K562 (cell line): ENCODE results near the gene PDE1A. TPM values are rescaled to one million over a fixed set of nuclear protein-coding genes. Genes with fewer than 3 reads are reported as not detected.

Experiments
- ATAC-seq: fragments of 200-7000 bp; cut with Tn5 transposase; 3 replicates; pipeline ENCODE4 v1.9.1; 2020; ENCODE audit warnings: moderate library complexity
- BruUV-seq: library from RNA; stranded (reverse); fragments of 400-500 nt; replicated peaks from 2 replicates; lab custom pipeline; 2021; lab: Mats Ljungman, UMichigan
- CTCF ChIA-PET: fragments of 300-600 bp; formaldehyde crosslinking; extraction: SDS; loops from one replicate; lab custom pipeline; 2021; ENCODE audit warnings: low intra/inter-chr PET ratio; lab: Yijun Ruan, JAX
- POLR2A ChIA-PET: fragments of 300-600, 350-650 bp; sonication (Branson Sonifier 250); formaldehyde crosslinking; extraction: SDS; loops from one replicate; lab custom pipeline; 2021; ENCODE audit warnings: antibody characterized with exemption, inconsistent platforms; lab: Yijun Ruan, JAX
- DNase-seq, 4 experiments: peaks; one replicate each; pipeline versions ENCODE4 v3.0.0 to v3.0.0-alpha.2; 2011 to 2018; ENCODE audit warnings: low spot score in 3 of 4, mixed read lengths in 3 of 4; ENCODE audit errors: extremely low read depth in 1 of 4
- FAIRE-seq: peaks from 2 replicates; lab custom pipeline; 2011; peaks lifted over from hg19 to GRCh38; lab: Jason Lieb, UNC
- H2AFZ ChIP-seq: 2 replicates; pipeline ENCODE4 v1.6.0; 2011; ENCODE audit warnings: low read depth, low read length, control low read depth, inconsistent platforms
- H3K27ac ChIP-seq: fragments of 200-600 bp; 3 replicates; pipeline ENCODE4 v1.8.0; 2011; ENCODE audit warnings: low read depth, mild to moderate bottlenecking, control low read depth, inconsistent platforms, low read length, moderate library complexity, mixed read lengths; ENCODE audit errors: extremely low read depth
- H3K27me3 ChIP-seq, 2 experiments: fragments of 300-600 bp in 1 of 2; 2 replicates in 1 of 2; 3 replicates in 1 of 2; pipeline versions ENCODE4 v1.6.0 to v1.8.0; 2011; ENCODE audit warnings: inconsistent platforms in 2 of 2, low read length in 2 of 2, mild to moderate bottlenecking in 1 of 2, mixed read lengths in 1 of 2, moderate library complexity in 1 of 2; ENCODE audit not compliant: control insufficient read depth in 2 of 2, insufficient read depth in 2 of 2
- H3K36me3 ChIP-seq: fragments of 300-600 bp; 3 replicates; pipeline ENCODE4 v1.8.0; 2011; ENCODE audit warnings: mild to moderate bottlenecking, low read length, inconsistent platforms; ENCODE audit not compliant: control insufficient read depth, insufficient read depth
- H3K4me1 ChIP-seq, 2 experiments: fragments of 200-600 bp in 1 of 2; replicated peaks in 1 of 2; 2 replicates in 1 of 2; 3 replicates in 1 of 2; pipeline versions ENCODE4 v1.5.1 to v1.8.0; 2011; ENCODE audit warnings: inconsistent platforms in 2 of 2, low read length in 2 of 2, mild to moderate bottlenecking in 1 of 2, mixed read lengths in 1 of 2, moderate library complexity in 1 of 2; ENCODE audit not compliant: control insufficient read depth in 2 of 2, insufficient read depth in 2 of 2
- H3K4me2 ChIP-seq: 2 replicates; pipeline ENCODE4 v1.6.1; 2011; ENCODE audit warnings: low read length, control low read depth, inconsistent platforms, mixed read lengths; ENCODE audit not compliant: insufficient read depth
- H3K4me3 ChIP-seq: fragments of 200-600 bp; sonication (generic), shearing (Covaris generic); 2 replicates; pipeline ENCODE4 v1.5.1; 2016; ENCODE audit warnings: control low read depth, inconsistent platforms
- H3K79me2 ChIP-seq: fragments of 200-600 bp; 3 replicates; pipeline ENCODE4 v1.8.0; 2011; ENCODE audit warnings: low read length, inconsistent platforms; ENCODE audit not compliant: control insufficient read depth, insufficient read depth
- H3K9ac ChIP-seq, 2 experiments: 2 replicates each; pipeline versions ENCODE4 v1.6.0 to v1.6.1; 2011; ENCODE audit warnings: low read depth in 2 of 2, low read length in 2 of 2, control low read depth in 1 of 2, inconsistent platforms in 1 of 2, mild to moderate bottlenecking in 1 of 2, mixed read lengths in 1 of 2; ENCODE audit not compliant: insufficient read depth in 1 of 2
- H3K9me1 ChIP-seq: one replicate; pipeline ENCODE4 v1.6.0; 2011; ENCODE audit warnings: inconsistent platforms, mild to moderate bottlenecking, low read length, moderate library complexity; ENCODE audit not compliant: control insufficient read depth, insufficient read depth
- H3K9me3 ChIP-seq: replicated peaks from 2 replicates; pipeline ENCODE4 v1.5.1; 2011; ENCODE audit warnings: low read depth, low read length, inconsistent platforms; ENCODE audit not compliant: control insufficient read depth, insufficient read depth
- H4K20me1 ChIP-seq: replicated peaks from 2 replicates; pipeline ENCODE4 v1.6.1; 2011; ENCODE audit warnings: low read length, inconsistent platforms, mixed read lengths; ENCODE audit not compliant: control insufficient read depth, insufficient read depth
- ARID1B ChIP-seq: fragments of 450-650 bp; IDR thresholded peaks from 2 replicates; pipeline ENCODE4 v1.6.1; 2016; ENCODE audit warnings: antibody characterized with exemption, mild to moderate bottlenecking, inconsistent platforms
- BRD4 ChIP-seq: fragments of 200-600 bp; sonication (generic); IDR thresholded peaks from 2 replicates; pipeline ENCODE4 v1.6.1; 2017; ENCODE audit warnings: inconsistent platforms
- CHD2 ChIP-seq: IDR thresholded peaks from 2 replicates; pipeline ENCODE4 v1.6.1; 2011; ENCODE audit warnings: low read depth, low read length
- DDX20 ChIP-seq: fragments of 450-650 bp; IDR thresholded peaks from 2 replicates; pipeline ENCODE4 v1.6.1; 2016; ENCODE audit warnings: missing genetic modification characterization, low read depth, mild to moderate bottlenecking, missing compliant biosample characterization, moderate library complexity
- EGR1 ChIP-seq: fragments of 450-650 bp; conservative IDR thresholded peaks from 2 replicates; pipeline ENCODE4 v1.6.1; 2017; ENCODE audit warnings: mild to moderate bottlenecking
- MAFG ChIP-seq: fragments of 450-650 bp; conservative IDR thresholded peaks from 2 replicates; pipeline ENCODE4 v1.6.1; 2016; ENCODE audit warnings: missing genetic modification characterization, missing compliant biosample characterization
- MTF1 ChIP-seq: fragments of 250-450 bp; sonication (Bioruptor Pico); IDR thresholded peaks from 2 replicates; pipeline ENCODE4 v1.9.0; 2021; ENCODE audit warnings: moderate library complexity, mild to moderate bottlenecking, inconsistent platforms, borderline replicate concordance
- NCOA2 ChIP-seq, 2 experiments: fragments of 450-650 bp; IDR thresholded peaks; 2 replicates each; pipeline ENCODE4 v1.6.1; 2018; ENCODE audit warnings: mild to moderate bottlenecking in 2 of 2, moderate library complexity in 1 of 2; ENCODE audit not compliant: partially characterized antibody in 2 of 2
- NCOA4 ChIP-seq: fragments of 450-650 bp; IDR thresholded peaks from 2 replicates; pipeline ENCODE4 v1.6.1; 2018; ENCODE audit warnings: mild to moderate bottlenecking; ENCODE audit not compliant: partially characterized antibody
- PRMT5 ChIP-seq: sonication (generic); formaldehyde crosslinking; IDR thresholded peaks from 2 replicates; pipeline ENCODE4 v1.5.0; 2020; ENCODE audit warnings: missing genetic modification reagents
- RUNX1 ChIP-seq: sonication (generic); IDR thresholded peaks from 2 replicates; pipeline ENCODE4 v1.6.1; 2016; ENCODE audit warnings: antibody characterized with exemption, low read depth
- SMAD4 ChIP-seq: fragments of 250-450 bp; sonication (Bioruptor Pico); conservative IDR thresholded peaks from 2 replicates; pipeline ENCODE4 v1.8.0; 2021; ENCODE audit warnings: inconsistent platforms, mild to moderate bottlenecking, moderate library complexity
- SREBF2 ChIP-seq: sonication (generic); formaldehyde crosslinking; IDR thresholded peaks from 2 replicates; pipeline ENCODE4 v1.4.0; 2020; ENCODE audit warnings: mild to moderate bottlenecking, missing genetic modification reagents
- ZNF212 ChIP-seq: fragments of 450-650 bp; formaldehyde crosslinking; IDR thresholded peaks from 2 replicates; pipeline ENCODE4 v1.4.0; 2020; ENCODE audit warnings: mild to moderate bottlenecking
- ZNF316 ChIP-seq: fragments of 450-650 bp; IDR thresholded peaks from 2 replicates; pipeline ENCODE4 v1.6.1; 2016
- WGBS: fragments of 100-300 bp; shearing (Covaris generic); methylation state at CpG from one replicate; pipeline ENCODE4 v1.1.6; 2016; ENCODE audit warnings: low coverage, mixed read lengths; ENCODE audit not compliant: insufficient coverage; ENCODE audit errors: missing lambda C conversion rate; 5-methylcytosine and 5-hydroxymethylcytosine counted together
- in situ Hi-C: fragments of 300-500 bp; cut with MboI; formaldehyde crosslinking; loops from 4 replicates; pipeline ENCODE4 v1.15.0; 2018; ENCODE audit warnings: inconsistent platforms, mixed read lengths
- intact Hi-C: fragments of 100-400 bp; cut with micrococcal nuclease; formaldehyde crosslinking; loops from 2 replicates; pipeline ENCODE4 v1.14.2; 2022
- polyA plus RNA-seq, 8 experiments: library from polyadenylated mRNA; depleted of rRNA in 4 of 8; stranded (reverse) in 5 of 8; unstranded in 3 of 8; fragments of >200 nt; fragmentation: Nextera tagmentation in 2 of 8; fragmentation: Illumina TruSeq in 1 of 8; extraction: Ambion mirVana in 2 of 8; extraction: Trizol in 1 of 8; gene quantifications; 2 replicates each; pipeline versions ENCODE4 v1.2.1 to v1.2.3, GENCODE V29; 2011 to 2014; ENCODE audit warnings: inconsistent platforms in 1 of 8, missing spikeins in 1 of 8
- total RNA-seq, 7 experiments: library from RNA; depleted of rRNA in 6 of 7; stranded (reverse); fragments of >200 nt in 6 of 7; fragmentation: Illumina TruSeq in 2 of 7; extraction: Trizol in 2 of 7; gene quantifications; 2 replicates each; pipeline versions ENCODE4 v1.2.1 to v1.2.3, GENCODE V29; 2011 to 2021; ENCODE audit warnings: low replicate concordance in 1 of 7
- TF ChIP-seq, protein P1 (sequence below): fragments of 450-650 bp; formaldehyde crosslinking; IDR thresholded peaks from 2 replicates; pipeline ENCODE4 v1.4.0; 2020; ENCODE audit warnings: mild to moderate bottlenecking, moderate library complexity
- TF ChIP-seq, protein P2 (sequence below): fragments of 450-650 bp; IDR thresholded peaks from 2 replicates; pipeline ENCODE4 v1.7.1; 2018; ENCODE audit warnings: mild to moderate bottlenecking, low read depth; ENCODE audit not compliant: partially characterized antibody
- TF ChIP-seq, protein P3 (sequence below), 2 experiments: fragments of 150-350 bp in 1 of 2; IDR thresholded peaks; 2 replicates each; pipeline ENCODE4 v1.6.1; 2012 to 2016; ENCODE audit warnings: low read depth in 2 of 2, low read length in 2 of 2, mild to moderate bottlenecking in 1 of 2, moderate library complexity in 1 of 2

The PDE1A gene
- total and polyA plus RNA-seq, 9 of the 15 experiments (the other 6 are each of a cell fraction or from before 2014, with no cell fraction given) = 0.14 to 0.91 (median 0.32) TPM

DNA sequence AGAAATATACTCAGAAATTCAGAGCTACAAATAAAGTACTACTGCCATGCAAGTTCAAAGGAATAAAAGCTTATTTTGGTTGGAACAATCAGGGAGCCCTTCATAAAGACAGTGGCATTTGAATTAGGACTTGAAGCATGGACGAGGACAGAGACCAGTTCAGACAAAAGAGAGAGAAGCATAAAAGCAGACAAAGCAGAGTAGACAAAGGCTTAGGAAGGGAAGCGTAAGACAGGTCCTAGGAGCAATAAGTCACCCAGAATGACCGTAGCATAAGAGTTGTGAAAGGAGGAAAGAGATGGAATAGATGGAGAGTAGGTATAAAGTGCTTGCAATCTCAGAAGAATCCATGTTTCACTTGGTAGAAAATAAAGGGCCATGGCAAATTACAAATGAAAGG, 14.0 kb downstream of the PDE1A start:
- Histone ChIP-seq H3K9me3 (no peaks in the 10 kb centered on the region), H3K4me1 (no peaks in the 10 kb centered on the region), H2AFZ (no peak overlapping the region), H3K36me3 (no peaks in the 10 kb centered on the region), H3K27me3 (no peaks in the 10 kb centered on the region), H3K27ac (no peak overlapping the region), H4K20me1 (no peaks in the 10 kb centered on the region), H3K4me3 (no peak overlapping the region), H3K79me2 (no peaks in the 10 kb centered on the region), H3K9ac (no peak overlapping the region), H3K9me1 (no peaks in the 10 kb centered on the region), H3K4me2 (no peak overlapping the region)
- ATAC-seq = no peak
- POLR2A ChIA-PET = interaction anchor here (0.6 kb wide), 1 partner anchor 1324 kb away, joined by 3 read pairs; no protein-coding TSS in a partner anchor
- no peak for FAIRE-seq
- no peak for DNase-seq
- intact Hi-C loops (no loop called here), in situ Hi-C loops (no loop called here)
- 0% methylated on average over 3 of the region's 3 CpGs for WGBS
- CTCF ChIA-PET = no interaction called here
- no TSS peak for BruUV-seq
- TF ChIP-seq, protein P1, sequence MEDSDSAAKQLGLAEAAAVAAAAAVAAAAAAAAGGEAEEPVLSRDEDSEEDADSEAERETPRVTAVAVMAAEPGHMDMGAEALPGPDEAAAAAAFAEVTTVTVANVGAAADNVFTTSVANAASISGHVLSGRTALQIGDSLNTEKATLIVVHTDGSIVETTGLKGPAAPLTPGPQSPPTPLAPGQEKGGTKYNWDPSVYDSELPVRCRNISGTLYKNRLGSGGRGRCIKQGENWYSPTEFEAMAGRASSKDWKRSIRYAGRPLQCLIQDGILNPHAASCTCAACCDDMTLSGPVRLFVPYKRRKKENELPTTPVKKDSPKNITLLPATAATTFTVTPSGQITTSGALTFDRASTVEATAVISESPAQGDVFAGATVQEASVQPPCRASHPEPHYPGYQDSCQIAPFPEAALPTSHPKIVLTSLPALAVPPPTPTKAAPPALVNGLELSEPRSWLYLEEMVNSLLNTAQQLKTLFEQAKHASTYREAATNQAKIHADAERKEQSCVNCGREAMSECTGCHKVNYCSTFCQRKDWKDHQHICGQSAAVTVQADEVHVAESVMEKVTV (CRISPR knock-in tag) = no peak
- TF ChIP-seq NCOA4 (no peak), CHD2 (no peak), EGR1 (no peak), ZNF316 (no peak), SMAD4 (no peak), MTF1 (CRISPR knock-in tag) (no peak), SREBF2 (CRISPR knock-in tag) (no peak), NCOA2 (IDR thresholded peaks at IDR 0.05; ENCODE audit: partially characterized antibody in 2 of 2) (no peak), BRD4 (no peak), RUNX1 (no peak), ZNF212 (CRISPR knock-in tag) (no peak), PRMT5 (CRISPR knock-in tag) (no peak), ARID1B (no peak), DDX20 (tag) (no peak), MAFG (tag) (no peak)
- TF ChIP-seq, protein P2, sequence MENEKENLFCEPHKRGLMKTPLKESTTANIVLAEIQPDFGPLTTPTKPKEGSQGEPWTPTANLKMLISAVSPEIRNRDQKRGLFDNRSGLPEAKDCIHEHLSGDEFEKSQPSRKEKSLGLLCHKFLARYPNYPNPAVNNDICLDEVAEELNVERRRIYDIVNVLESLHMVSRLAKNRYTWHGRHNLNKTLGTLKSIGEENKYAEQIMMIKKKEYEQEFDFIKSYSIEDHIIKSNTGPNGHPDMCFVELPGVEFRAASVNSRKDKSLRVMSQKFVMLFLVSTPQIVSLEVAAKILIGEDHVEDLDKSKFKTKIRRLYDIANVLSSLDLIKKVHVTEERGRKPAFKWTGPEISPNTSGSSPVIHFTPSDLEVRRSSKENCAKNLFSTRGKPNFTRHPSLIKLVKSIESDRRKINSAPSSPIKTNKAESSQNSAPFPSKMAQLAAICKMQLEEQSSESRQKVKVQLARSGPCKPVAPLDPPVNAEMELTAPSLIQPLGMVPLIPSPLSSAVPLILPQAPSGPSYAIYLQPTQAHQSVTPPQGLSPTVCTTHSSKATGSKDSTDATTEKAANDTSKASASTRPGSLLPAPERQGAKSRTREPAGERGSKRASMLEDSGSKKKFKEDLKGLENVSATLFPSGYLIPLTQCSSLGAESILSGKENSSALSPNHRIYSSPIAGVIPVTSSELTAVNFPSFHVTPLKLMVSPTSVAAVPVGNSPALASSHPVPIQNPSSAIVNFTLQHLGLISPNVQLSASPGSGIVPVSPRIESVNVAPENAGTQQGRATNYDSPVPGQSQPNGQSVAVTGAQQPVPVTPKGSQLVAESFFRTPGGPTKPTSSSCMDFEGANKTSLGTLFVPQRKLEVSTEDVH = no peak
- TF ChIP-seq, protein P3, sequence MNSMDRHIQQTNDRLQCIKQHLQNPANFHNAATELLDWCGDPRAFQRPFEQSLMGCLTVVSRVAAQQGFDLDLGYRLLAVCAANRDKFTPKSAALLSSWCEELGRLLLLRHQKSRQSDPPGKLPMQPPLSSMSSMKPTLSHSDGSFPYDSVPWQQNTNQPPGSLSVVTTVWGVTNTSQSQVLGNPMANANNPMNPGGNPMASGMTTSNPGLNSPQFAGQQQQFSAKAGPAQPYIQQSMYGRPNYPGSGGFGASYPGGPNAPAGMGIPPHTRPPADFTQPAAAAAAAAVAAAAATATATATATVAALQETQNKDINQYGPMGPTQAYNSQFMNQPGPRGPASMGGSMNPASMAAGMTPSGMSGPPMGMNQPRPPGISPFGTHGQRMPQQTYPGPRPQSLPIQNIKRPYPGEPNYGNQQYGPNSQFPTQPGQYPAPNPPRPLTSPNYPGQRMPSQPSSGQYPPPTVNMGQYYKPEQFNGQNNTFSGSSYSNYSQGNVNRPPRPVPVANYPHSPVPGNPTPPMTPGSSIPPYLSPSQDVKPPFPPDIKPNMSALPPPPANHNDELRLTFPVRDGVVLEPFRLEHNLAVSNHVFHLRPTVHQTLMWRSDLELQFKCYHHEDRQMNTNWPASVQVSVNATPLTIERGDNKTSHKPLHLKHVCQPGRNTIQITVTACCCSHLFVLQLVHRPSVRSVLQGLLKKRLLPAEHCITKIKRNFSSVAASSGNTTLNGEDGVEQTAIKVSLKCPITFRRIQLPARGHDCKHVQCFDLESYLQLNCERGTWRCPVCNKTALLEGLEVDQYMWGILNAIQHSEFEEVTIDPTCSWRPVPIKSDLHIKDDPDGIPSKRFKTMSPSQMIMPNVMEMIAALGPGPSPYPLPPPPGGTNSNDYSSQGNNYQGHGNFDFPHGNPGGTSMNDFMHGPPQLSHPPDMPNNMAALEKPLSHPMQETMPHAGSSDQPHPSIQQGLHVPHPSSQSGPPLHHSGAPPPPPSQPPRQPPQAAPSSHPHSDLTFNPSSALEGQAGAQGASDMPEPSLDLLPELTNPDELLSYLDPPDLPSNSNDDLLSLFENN (IDR thresholded peaks at IDR 0.05; ENCODE audit: low read depth in 2 of 2, low read length in 2 of 2) = no peak
